Smooth muscle cell of the umbilical artery (primary cell): Measurements from ENCODE around the gene FAM72D. TPM values are rescaled to one million over a fixed set of nuclear protein-coding genes. Genes with fewer than 3 reads are reported as not detected.

Experiments
- total RNA-seq: library from RNA; depleted of rRNA; stranded (reverse); fragments of >200 nt; gene quantifications from 2 replicates; pipeline ENCODE4 v1.2.3, GENCODE V29; 2014

The FAM72D gene
- 0.59 and 1.4 TPM in 2 replicates for total RNA-seq

DNA sequence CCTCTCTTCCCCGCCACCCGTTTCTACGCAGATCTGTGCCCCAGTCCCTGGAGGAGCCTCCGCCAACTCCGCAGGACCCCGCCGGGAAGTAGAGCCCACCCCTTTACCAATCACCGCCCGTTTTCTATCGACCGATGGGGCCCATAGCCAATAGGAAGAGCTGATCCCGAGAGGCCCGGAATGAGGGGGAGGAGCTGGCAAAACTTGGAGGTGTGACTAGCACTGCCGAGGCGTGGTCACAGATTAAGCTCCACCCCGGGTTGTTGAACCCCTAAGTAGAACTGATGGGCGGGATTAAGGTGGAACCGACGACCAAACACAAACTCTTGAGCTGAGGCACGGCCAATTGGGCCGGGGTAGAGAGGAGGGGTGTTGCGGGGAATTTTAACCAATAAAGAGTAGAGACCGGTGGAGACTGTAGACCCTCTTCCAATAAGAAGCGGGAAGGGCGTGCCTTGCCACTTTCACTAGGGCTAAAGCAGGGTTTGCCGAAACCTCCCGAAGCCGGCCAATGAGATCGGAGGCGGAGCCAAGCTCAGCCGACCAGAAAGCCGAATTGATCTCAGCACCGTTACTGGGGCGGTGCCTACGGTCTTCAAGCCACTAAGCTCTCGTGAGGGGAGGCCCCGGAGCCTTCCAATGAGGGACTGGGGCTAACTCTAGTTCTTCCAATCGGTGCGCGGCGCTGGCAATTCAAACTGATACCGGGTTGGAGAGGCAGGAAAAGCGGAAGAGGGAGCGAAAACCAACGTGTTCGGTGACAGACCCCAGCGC is at the start of gene FAM72D, which contains the start of gene SRGAP2B:
Gene FAM72D (plus strand): TSS at position 691 of the 774 bp plus-strand sequence. CDS start 874 bp downstream, outside the sequence.
Gene SRGAP2B (minus strand): TSS at position 45 of the 774 bp plus-strand sequence. CDS start 2,427 bp downstream, outside the sequence.

Other genes with a start within 250 kb of the FAM72D start
- 38.0 and 74.1 TPM in 2 replicates for gene SRGAP2B, start 646 bp upstream of the FAM72D start, total RNA-seq
- gene PPIAL4D, start 146.2 kb downstream of the FAM72D start, total RNA-seq = not detected in 2 replicates